ENCODE results near the gene CRYZL1.

The CRYZL1 gene

GRCh38 chr21:33554236-33554981 lies 87.1 kb downstream of the CRYZL1 start:
- H3K27ac Mint-ChIP-seq, result no peak overlapping the region
- H3K9me3 Mint-ChIP-seq, result no peaks in the 10 kb centered on the region
- peaks cover 98% of the 10 kb centered on the region for H3K36me3 Mint-ChIP-seq (ENCODE audit: low read depth)
- no peak overlapping the region for H3K4me3 Mint-ChIP-seq
- H3K27me3 Mint-ChIP-seq, result no peaks in the 10 kb centered on the region
- intact Hi-C loops (cut with micrococcal nuclease), result no loop called here
- peaks cover 27% of the 10 kb centered on the region for H3K4me1 Mint-ChIP-seq (ENCODE audit: low read depth)

DNA sequence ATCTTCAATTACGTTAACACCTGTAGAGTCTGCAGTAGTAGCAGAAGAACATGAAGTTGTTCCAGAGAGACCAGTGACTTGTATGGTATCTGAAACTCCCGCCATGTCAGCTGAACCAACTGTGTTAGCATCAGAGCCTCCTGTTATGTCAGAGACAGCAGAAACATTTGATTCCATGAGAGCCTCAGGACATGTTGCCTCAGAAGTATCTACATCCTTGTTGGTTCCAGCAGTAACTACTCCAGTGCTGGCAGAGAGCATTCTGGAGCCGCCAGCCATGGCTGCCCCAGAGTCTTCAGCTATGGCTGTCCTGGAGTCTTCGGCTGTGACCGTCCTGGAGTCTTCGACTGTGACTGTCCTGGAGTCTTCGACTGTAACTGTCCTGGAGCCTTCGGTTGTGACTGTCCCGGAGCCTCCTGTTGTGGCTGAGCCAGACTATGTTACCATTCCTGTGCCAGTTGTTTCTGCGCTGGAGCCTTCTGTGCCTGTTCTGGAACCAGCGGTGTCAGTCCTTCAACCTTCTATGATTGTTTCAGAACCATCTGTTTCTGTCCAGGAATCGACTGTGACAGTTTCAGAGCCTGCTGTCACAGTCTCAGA lies 88.4 kb downstream of the CRYZL1 start:
- H3K27ac Mint-ChIP-seq, result no peak overlapping the region
- intact Hi-C loops (cut with micrococcal nuclease), result no loop called here
- H3K27me3 Mint-ChIP-seq, result no peaks in the 10 kb centered on the region
- H3K36me3 Mint-ChIP-seq (ENCODE audit: low read depth), result peaks cover 97% of the 10 kb centered on the region
- H3K4me3 Mint-ChIP-seq, result no peak overlapping the region
- peaks cover 21% of the 10 kb centered on the region for H3K4me1 Mint-ChIP-seq (ENCODE audit: low read depth)
- no peaks in the 10 kb centered on the region for H3K9me3 Mint-ChIP-seq

DNA sequence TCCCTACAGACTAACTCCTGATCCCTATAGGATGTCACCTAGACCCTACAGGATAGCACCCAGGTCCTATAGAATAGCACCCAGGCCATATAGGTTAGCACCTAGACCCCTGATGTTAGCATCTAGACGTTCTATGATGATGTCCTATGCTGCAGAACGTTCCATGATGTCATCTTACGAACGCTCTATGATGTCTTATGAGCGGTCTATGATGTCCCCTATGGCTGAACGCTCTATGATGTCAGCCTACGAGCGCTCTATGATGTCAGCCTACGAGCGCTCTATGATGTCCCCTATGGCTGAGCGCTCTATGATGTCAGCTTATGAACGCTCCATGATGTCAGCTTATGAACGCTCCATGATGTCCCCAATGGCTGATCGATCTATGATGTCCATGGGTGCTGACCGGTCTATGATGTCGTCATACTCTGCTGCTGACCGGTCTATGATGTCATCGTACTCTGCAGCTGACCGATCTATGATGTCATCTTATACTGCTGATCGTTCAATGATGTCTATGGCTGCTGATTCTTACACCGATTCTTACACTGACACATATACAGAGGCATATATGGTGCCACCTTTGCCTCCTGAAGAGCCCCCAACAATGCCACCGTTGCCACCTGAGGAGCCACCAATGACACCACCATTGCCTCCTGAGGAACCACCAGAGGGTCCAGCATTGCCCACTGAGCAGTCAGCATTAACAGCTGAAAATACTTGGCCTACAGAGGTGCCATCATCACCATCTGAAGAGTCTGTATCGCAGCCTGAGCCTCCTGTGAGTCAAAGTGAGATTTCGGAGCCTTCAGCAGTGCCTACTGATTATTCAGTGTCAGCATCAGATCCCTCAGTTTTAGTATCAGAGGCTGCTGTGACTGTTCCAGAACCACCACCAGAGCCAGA lies 89.2 kb downstream of the CRYZL1 start:
- Mint-ChIP-seq H3K36me3 (ENCODE audit: low read depth) (peaks cover 97% of the 10 kb centered on the region), H3K27ac (no peak overlapping the region), H3K4me1 (ENCODE audit: low read depth) (peaks cover 21% of the 10 kb centered on the region), H3K9me3 (no peaks in the 10 kb centered on the region), H3K4me3 (no peak overlapping the region), H3K27me3 (no peaks in the 10 kb centered on the region)
- intact Hi-C loops (cut with micrococcal nuclease), result no loop called here

DNA sequence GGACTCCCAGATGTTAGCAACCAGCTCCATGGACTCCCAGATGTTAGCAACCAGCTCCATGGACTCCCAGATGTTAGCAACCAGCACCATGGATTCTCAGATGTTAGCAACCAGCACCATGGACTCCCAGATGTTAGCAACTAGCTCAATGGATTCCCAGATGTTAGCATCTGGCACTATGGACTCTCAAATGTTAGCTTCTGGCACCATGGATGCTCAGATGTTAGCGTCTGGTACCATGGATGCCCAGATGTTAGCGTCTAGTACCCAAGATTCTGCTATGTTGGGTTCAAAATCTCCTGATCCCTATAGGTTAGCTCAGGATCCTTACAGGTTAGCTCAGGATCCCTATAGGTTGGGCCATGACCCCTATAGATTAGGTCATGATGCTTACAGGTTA lies 89.9 kb downstream of the CRYZL1 start:
- H3K9me3 Mint-ChIP-seq, result no peaks in the 10 kb centered on the region
- intact Hi-C loops (cut with micrococcal nuclease), result no loop called here
- peaks cover 21% of the 10 kb centered on the region for H3K4me1 Mint-ChIP-seq (ENCODE audit: low read depth)
- no peak overlapping the region for H3K4me3 Mint-ChIP-seq
- no peak overlapping the region for H3K27ac Mint-ChIP-seq
- no peaks in the 10 kb centered on the region for H3K27me3 Mint-ChIP-seq
- peaks cover 97% of the 10 kb centered on the region for H3K36me3 Mint-ChIP-seq (ENCODE audit: low read depth)

DNA sequence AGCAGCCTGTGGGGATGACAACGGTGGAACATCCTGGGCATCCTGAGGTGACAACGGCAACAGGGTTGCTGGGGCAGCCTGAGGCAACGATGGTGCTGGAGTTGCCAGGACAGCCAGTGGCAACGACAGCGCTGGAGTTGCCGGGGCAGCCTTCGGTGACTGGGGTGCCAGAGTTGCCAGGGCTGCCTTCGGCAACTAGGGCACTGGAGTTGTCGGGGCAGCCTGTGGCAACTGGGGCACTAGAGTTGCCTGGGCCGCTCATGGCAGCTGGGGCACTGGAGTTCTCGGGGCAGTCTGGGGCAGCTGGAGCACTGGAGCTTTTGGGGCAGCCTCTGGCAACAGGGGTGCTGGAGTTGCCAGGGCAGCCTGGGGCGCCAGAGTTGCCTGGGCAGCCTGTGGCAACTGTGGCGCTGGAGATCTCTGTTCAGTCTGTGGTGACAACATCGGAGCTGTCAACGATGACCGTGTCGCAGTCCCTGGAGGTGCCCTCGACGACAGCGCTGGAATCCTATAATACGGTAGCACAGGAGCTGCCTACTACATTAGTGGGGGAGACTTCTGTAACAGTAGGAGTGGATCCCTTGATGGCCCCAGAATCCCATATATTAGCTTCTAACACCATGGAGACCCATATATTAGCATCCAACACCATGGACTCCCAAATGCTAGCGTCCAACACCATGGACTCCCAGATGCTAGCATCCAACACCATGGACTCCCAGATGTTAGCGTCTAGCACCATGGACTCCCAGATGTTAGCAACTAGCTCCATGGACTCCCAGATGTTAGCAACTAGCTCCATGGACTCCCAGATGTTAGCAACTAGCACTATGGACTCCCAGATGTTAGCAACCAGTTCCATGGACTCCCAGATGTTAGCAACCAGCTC lies 90.5 kb downstream of the CRYZL1 start:
- Mint-ChIP-seq H3K27me3 (no peaks in the 10 kb centered on the region), H3K36me3 (ENCODE audit: low read depth) (peaks cover 94% of the 10 kb centered on the region), H3K4me1 (ENCODE audit: low read depth) (peaks cover 17% of the 10 kb centered on the region), H3K4me3 (no peak overlapping the region), H3K27ac (no peak overlapping the region), H3K9me3 (no peaks in the 10 kb centered on the region)
- intact Hi-C loops (cut with micrococcal nuclease), result no loop called here

DNA sequence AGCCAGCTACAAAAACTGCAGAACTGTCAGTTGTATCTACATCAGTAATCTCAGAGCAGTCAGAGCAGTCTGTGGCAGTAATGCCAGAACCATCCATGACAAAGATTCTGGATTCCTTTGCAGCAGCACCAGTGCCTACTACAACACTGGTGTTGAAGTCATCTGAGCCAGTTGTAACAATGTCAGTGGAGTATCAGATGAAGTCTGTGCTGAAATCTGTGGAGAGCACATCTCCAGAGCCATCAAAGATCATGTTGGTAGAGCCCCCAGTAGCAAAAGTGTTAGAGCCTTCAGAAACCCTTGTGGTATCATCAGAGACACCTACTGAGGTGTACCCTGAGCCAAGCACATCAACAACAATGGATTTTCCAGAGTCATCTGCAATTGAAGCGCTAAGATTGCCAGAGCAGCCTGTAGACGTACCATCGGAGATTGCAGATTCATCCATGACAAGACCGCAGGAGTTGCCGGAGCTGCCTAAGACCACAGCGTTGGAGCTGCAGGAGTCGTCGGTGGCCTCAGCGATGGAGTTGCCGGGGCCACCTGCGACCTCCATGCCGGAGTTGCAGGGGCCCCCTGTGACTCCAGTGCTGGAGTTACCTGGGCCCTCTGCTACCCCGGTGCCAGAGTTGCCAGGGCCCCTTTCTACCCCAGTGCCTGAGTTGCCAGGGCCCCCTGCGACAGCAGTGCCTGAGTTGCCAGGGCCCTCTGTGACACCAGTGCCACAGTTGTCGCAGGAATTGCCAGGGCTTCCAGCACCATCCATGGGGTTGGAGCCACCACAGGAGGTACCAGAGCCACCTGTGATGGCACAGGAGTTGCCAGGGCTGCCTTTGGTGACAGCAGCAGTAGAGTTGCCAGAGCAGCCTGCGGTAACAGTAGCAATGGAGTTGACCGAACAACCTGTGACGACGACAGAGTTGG lies 91.4 kb downstream of the CRYZL1 start:
- intact Hi-C loops (cut with micrococcal nuclease), result no loop called here
- no peaks in the 10 kb centered on the region for H3K27me3 Mint-ChIP-seq
- H3K9me3 Mint-ChIP-seq, result no peaks in the 10 kb centered on the region
- peaks cover 15% of the 10 kb centered on the region for H3K4me1 Mint-ChIP-seq (ENCODE audit: low read depth)
- H3K36me3 Mint-ChIP-seq (ENCODE audit: low read depth), result peaks cover 85% of the 10 kb centered on the region
- no peak overlapping the region for H3K27ac Mint-ChIP-seq
- no peak overlapping the region for H3K4me3 Mint-ChIP-seq

DNA sequence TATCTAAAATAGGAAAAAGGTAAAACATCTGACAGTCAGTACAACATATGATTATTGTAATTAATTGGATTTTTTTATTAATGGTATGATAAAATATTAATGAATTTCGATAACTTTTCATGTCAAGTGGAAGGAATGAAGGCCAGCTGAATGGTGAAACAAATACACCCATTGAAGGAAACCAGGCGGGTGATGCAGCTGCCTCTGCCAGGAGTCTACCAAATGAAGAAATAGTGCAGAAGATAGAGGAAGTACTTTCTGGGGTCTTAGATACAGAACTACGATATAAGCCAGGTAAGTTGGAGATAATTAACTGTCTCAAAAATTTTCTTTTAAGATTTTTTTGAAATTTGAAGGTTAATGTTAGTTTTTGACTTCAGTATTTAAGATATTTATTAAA lies 95.5 kb downstream of the CRYZL1 start:
- Mint-ChIP-seq H3K4me1 (ENCODE audit: low read depth) (peaks cover 14% of the 10 kb centered on the region), H3K36me3 (ENCODE audit: low read depth) (peaks cover 77% of the 10 kb centered on the region), H3K27me3 (no peaks in the 10 kb centered on the region), H3K27ac (no peak overlapping the region), H3K4me3 (no peak overlapping the region), H3K9me3 (no peaks in the 10 kb centered on the region)
- intact Hi-C loops (cut with micrococcal nuclease), result no loop called here

GRCh38 chr21:33544451-33545195 lies 96.9 kb downstream of the CRYZL1 start:
- Mint-ChIP-seq H3K36me3 (ENCODE audit: low read depth) (peaks cover 62% of the 10 kb centered on the region), H3K4me1 (ENCODE audit: low read depth) (peaks cover 24% of the 10 kb centered on the region), H3K4me3 (peak overlapping the region; percentile 90), H3K27ac (peak overlapping the region; percentile 99), H3K9me3 (no peaks in the 10 kb centered on the region), H3K27me3 (no peaks in the 10 kb centered on the region)
- intact Hi-C loops (cut with micrococcal nuclease), result loop anchor here (5.0 kb wide), 1 partner anchor 52 kb away; the partner anchor contains the start of gene DNAJC28

DNA sequence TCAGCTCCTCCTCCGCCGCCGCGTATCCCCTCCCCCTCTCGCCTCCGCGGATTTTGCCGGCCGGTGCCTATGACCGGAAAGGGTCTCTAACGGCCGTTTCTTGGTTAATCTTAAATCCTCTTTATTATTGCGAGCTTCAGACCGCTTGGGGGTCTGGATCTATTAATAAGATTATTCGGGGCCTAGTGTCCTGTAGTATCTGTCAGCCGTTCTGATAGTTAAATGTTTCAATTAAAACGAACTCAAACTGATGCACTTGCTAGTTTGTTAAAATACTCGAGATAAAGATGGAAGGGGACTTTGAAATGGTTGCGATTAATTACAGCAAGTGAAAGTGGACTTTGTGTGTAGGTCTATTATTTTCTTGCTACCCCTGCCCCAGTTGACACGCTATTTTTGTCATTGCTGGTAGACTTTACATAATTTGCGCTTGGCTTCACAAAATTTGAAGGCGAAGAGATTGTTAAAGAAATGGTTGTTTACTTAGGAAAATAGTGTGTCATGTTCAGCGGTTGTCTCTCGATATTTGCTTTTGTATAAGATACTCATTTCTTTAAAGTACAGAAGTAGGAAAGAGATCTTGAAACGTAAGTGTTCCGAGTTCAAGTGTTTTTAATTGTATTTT lies 97.9 kb downstream of the CRYZL1 start:
- H3K4me3 Mint-ChIP-seq, result peak overlapping the region; percentile 90
- no peaks in the 10 kb centered on the region for H3K27me3 Mint-ChIP-seq
- H3K36me3 Mint-ChIP-seq (ENCODE audit: low read depth), result peaks cover 60% of the 10 kb centered on the region
- peaks cover 24% of the 10 kb centered on the region for H3K4me1 Mint-ChIP-seq (ENCODE audit: low read depth)
- no peaks in the 10 kb centered on the region for H3K9me3 Mint-ChIP-seq
- peak overlapping the region; percentile 99 for H3K27ac Mint-ChIP-seq
- intact Hi-C loops (cut with micrococcal nuclease), result loop anchor here (2.0 to 5.0 kb wide), 2 partner anchors 45 to 51 kb away; partner anchors contain the start of genes DNAJC28 and DONSON

GRCh38 chr21:33542640-33543504 lies 98.7 kb downstream of the CRYZL1 start, which contains the start of gene SON:
TSS of gene SON (plus strand) at chr21:33543038. CDS start at chr21:33543093, 55 bp downstream.
- peaks cover 62% of the 10 kb centered on the region for H3K36me3 Mint-ChIP-seq (ENCODE audit: low read depth)
- intact Hi-C loops (cut with micrococcal nuclease), result loop anchor here (2.0 to 5.0 kb wide), 2 partner anchors 46 to 51 kb away; partner anchors contain the start of genes DNAJC28 and DONSON

More at GRCh38 chr21:33542640-33543504, 98.7 kb downstream of the CRYZL1 start, which contains the start of gene SON:
- no peaks in the 10 kb centered on the region for H3K27me3 Mint-ChIP-seq
- H3K4me1 Mint-ChIP-seq (ENCODE audit: low read depth), result peaks cover 24% of the 10 kb centered on the region
- H3K9me3 Mint-ChIP-seq, result no peaks in the 10 kb centered on the region
- peak within 1 kb of the TSS; percentile 99 for H3K27ac Mint-ChIP-seq
- H3K4me3 Mint-ChIP-seq, result peak within 1 kb of the TSS; percentile 90

Measured in dendritic cell treated with granulocyte-macrophage colony-stimulating factor and Interleukin-4, amounts not matched to agents 40 ng/mL and 50 ng/mL, for 4 days (primary cell).